HepG2 (cell line): Measurements from ENCODE around the gene RPS6KC1.
"Not testable (repeated sequence)": the region's sequence is repeated elsewhere in the genome, so short reads cannot be mapped to it uniquely, and the experiment has no call there.

Source experiments
- CBFB ChIP-seq: sonication (generic); formaldehyde crosslinking; IDR thresholded peaks from 2 replicates; pipeline ENCODE4 v1.4.0; 2020; ENCODE audit warnings: missing genetic modification reagents
- TF ChIP-seq, protein P1 (sequence below): sonication (generic); formaldehyde crosslinking; IDR thresholded peaks from 2 replicates; pipeline ENCODE4 v1.8.0; 2022; ENCODE audit warnings: mild to moderate bottlenecking, missing genetic modification reagents, borderline replicate concordance

DNA sequence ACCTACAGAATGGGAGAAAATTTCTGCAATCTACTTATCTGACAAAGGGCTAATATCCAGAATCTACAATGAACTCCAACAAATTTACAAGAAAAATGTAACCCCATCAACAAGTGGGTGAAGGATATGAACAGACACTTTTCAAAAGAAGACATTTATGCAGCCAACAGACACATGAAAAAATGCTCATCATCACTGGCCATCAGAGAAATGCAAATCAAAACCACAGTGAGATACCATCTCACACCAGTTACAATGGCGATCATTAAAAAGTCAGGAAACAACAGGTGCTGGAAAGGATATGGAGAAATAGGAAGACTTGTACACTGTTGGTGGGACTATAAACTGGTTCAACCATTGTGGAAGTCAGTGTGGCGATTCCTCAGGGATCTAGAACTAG lies 168.0 kb downstream of the RPS6KC1 start:
- TF ChIP-seq CBFB (CRISPR knock-in tag), result not testable (repeated sequence)
- TF ChIP-seq, protein P1, sequence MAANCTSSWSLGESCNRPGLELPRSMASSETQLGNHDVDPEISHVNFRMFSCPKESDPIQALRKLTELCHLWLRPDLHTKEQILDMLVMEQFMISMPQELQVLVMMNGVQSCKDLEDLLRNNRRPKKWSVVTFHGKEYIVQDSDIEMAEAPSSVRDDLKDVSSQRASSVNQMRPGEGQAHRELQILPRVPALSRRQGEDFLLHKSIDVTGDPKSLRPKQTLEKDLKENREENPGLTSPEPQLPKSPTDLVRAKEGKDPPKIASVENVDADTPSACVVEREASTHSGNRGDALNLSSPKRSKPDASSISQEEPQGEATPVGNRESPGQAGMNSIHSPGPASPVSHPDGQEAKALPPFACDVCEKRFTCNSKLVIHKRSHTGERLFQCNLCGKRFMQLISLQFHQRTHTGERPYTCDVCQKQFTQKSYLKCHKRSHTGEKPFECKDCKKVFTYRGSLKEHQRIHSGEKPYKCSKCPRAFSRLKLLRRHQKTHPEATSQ, result not testable (repeated sequence)
